WTC11 (cell line): ENCODE measurements around the gene GNPNAT1. TPM values are rescaled to one million over a fixed set of nuclear protein-coding genes. Genes with fewer than 3 reads are reported as not detected.

Experiments used
- ATAC-seq: fragments of 200-7000 bp; cut with Tn5 transposase; 2 replicates; pipeline ENCODE4 v1.10.0; 2021; ENCODE audit warnings: mild to moderate bottlenecking, moderate library complexity
- CTCF ChIA-PET: fragments of 300-600 bp; sonication (Branson Sonifier 250); formaldehyde crosslinking; loops from one replicate; lab custom pipeline; 2021; ENCODE audit warnings: antibody characterized with exemption; lab: Charles Lee
- POLR2A ChIA-PET: fragments of 350-600 bp; sonication (Branson Sonifier 250); formaldehyde crosslinking; loops from one replicate; lab custom pipeline; 2021; ENCODE audit warnings: antibody characterized with exemption; lab: Charles Lee
- DNase-seq: peaks from one replicate; pipeline ENCODE4 v3.0.0; 2021; ENCODE audit warnings: low spot score
- H3K27ac Mint-ChIP-seq: 2 replicates; pipeline ENCODE4 v1.8.0; 2021; ENCODE audit warnings: mixed read lengths
- H3K27me3 Mint-ChIP-seq: 2 replicates; pipeline ENCODE4 v1.8.0; 2021; ENCODE audit warnings: low read depth, mild to moderate bottlenecking, moderate library complexity, mixed read lengths
- H3K36me3 Mint-ChIP-seq: 2 replicates; pipeline ENCODE4 v1.8.0; 2021; ENCODE audit warnings: mixed read lengths
- H3K4me1 Mint-ChIP-seq: 2 replicates; pipeline ENCODE4 v1.8.0; 2022; ENCODE audit warnings: mixed read lengths
- H3K4me3 Mint-ChIP-seq: 2 replicates; pipeline ENCODE4 v1.8.0; 2021; ENCODE audit warnings: mild to moderate bottlenecking, moderate library complexity, mixed read lengths
- H3K9me3 Mint-ChIP-seq: 2 replicates; pipeline ENCODE4 v1.8.0; 2021; ENCODE audit warnings: mixed read lengths
- CREB1 ChIP-seq: sonication (generic); formaldehyde crosslinking; IDR thresholded peaks from 2 replicates; pipeline ENCODE4 v1.8.0; 2023; ENCODE audit warnings: mild to moderate bottlenecking, missing genetic modification reagents
- FOXJ3 ChIP-seq: sonication (generic); formaldehyde crosslinking; IDR thresholded peaks from 2 replicates; pipeline ENCODE4 v1.9.0; 2021; ENCODE audit warnings: missing genetic modification reagents, mild to moderate bottlenecking, borderline replicate concordance
- GRHL2 ChIP-seq: fragments of 250-450 bp; sonication (Bioruptor Pico); IDR thresholded peaks from 2 replicates; pipeline ENCODE4 v1.8.0; 2022; ENCODE audit warnings: mild to moderate bottlenecking, moderate library complexity; ENCODE audit not compliant: insufficient replicate concordance, severe bottlenecking
- MXD4 ChIP-seq: fragments of 250-450 bp; sonication (Bioruptor Pico); IDR thresholded peaks from 2 replicates; pipeline ENCODE4 v1.8.0; 2021; ENCODE audit warnings: mild to moderate bottlenecking, moderate library complexity, borderline replicate concordance
- NR2C2 ChIP-seq: sonication (generic); formaldehyde crosslinking; IDR thresholded peaks from 2 replicates; pipeline ENCODE4 v1.8.0; 2022; ENCODE audit warnings: mild to moderate bottlenecking, missing genetic modification reagents
- TCF7 ChIP-seq: sonication (generic); formaldehyde crosslinking; IDR thresholded peaks from 2 replicates; pipeline ENCODE4 v1.8.0; 2022; ENCODE audit warnings: mild to moderate bottlenecking, low read depth, missing genetic modification reagents, moderate library complexity
- ZNF219 ChIP-seq: sonication (generic); formaldehyde crosslinking; IDR thresholded peaks from 2 replicates; pipeline ENCODE4 v1.8.0; 2023; ENCODE audit warnings: missing genetic modification reagents, mild to moderate bottlenecking, borderline replicate concordance
- total RNA-seq: library from RNA; stranded (reverse); gene quantifications from 3 replicates; pipeline ENCODE4 v1.2.3, GENCODE V29; 2021
- TF ChIP-seq, protein P1 (sequence below): fragments of 250-450 bp; sonication (Bioruptor Pico); IDR thresholded peaks from 2 replicates; pipeline ENCODE4 v1.9.0; 2021; ENCODE audit warnings: mild to moderate bottlenecking, borderline replicate concordance
- TF ChIP-seq, protein P2 (sequence below): sonication (generic); formaldehyde crosslinking; IDR thresholded peaks from 2 replicates; pipeline ENCODE4 v1.8.0; 2022; ENCODE audit warnings: mild to moderate bottlenecking, missing genetic modification reagents
- TF ChIP-seq, protein P3 (sequence below): sonication (generic); formaldehyde crosslinking; IDR thresholded peaks from 2 replicates; pipeline ENCODE4 v1.8.0; 2022; ENCODE audit warnings: mild to moderate bottlenecking, missing genetic modification reagents
- TF ChIP-seq, protein P4 (sequence below): sonication (generic); formaldehyde crosslinking; IDR thresholded peaks from 2 replicates; pipeline ENCODE4 v1.8.0; 2023; ENCODE audit warnings: missing genetic modification reagents, mild to moderate bottlenecking, borderline replicate concordance
- TF ChIP-seq, protein P5 (sequence below): fragments of 250-450 bp; sonication (Bioruptor Pico); conservative IDR thresholded peaks from 2 replicates; pipeline ENCODE4 v1.9.0; 2021; ENCODE audit warnings: mild to moderate bottlenecking
- TF ChIP-seq, protein P6 (sequence below): sonication (generic); formaldehyde crosslinking; IDR thresholded peaks from 2 replicates; pipeline ENCODE4 v1.8.0; 2022; ENCODE audit warnings: missing genetic modification reagents
- TF ChIP-seq, protein P7 (sequence below): sonication (generic); formaldehyde crosslinking; conservative IDR thresholded peaks from 2 replicates; pipeline ENCODE4 v1.8.1; 2023; ENCODE audit warnings: mild to moderate bottlenecking, low read depth, missing genetic modification reagents, moderate library complexity

Gene GNPNAT1
- total RNA-seq, 1 experiment from 2014 or later, result 43.5 TPM

DNA sequence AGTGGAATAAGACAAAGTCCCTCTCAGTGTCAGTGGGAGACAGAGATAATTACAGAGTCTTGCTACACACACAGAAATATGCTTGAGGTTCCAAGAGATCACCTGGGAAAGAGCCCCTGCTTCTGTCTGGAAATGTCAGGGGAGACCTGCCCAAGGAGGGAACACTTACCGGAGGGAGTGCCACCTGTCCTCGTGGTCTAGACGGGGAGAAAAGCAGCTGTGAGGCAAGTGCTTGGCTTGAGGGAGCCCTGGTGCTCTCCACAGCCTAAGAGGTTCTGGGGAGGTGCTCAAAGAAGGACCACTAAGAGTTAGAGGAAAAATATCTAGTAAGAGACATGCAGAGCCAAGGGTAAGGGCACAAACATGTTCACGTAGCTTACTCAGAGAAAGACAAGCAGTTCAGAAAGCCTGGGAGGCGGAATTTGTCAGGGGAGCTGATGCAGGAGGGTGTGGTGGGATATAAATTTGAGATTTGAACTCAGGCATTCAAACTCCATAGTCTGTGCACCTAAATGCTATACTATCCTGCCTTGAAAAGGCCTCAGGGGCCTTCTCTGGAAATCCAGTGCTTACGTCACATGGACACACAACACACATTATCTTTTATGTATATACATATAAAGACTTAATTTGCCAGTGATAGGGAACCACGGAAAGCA, 38.2 kb upstream of the GNPNAT1 start (continued):
- TF ChIP-seq, protein P1, sequence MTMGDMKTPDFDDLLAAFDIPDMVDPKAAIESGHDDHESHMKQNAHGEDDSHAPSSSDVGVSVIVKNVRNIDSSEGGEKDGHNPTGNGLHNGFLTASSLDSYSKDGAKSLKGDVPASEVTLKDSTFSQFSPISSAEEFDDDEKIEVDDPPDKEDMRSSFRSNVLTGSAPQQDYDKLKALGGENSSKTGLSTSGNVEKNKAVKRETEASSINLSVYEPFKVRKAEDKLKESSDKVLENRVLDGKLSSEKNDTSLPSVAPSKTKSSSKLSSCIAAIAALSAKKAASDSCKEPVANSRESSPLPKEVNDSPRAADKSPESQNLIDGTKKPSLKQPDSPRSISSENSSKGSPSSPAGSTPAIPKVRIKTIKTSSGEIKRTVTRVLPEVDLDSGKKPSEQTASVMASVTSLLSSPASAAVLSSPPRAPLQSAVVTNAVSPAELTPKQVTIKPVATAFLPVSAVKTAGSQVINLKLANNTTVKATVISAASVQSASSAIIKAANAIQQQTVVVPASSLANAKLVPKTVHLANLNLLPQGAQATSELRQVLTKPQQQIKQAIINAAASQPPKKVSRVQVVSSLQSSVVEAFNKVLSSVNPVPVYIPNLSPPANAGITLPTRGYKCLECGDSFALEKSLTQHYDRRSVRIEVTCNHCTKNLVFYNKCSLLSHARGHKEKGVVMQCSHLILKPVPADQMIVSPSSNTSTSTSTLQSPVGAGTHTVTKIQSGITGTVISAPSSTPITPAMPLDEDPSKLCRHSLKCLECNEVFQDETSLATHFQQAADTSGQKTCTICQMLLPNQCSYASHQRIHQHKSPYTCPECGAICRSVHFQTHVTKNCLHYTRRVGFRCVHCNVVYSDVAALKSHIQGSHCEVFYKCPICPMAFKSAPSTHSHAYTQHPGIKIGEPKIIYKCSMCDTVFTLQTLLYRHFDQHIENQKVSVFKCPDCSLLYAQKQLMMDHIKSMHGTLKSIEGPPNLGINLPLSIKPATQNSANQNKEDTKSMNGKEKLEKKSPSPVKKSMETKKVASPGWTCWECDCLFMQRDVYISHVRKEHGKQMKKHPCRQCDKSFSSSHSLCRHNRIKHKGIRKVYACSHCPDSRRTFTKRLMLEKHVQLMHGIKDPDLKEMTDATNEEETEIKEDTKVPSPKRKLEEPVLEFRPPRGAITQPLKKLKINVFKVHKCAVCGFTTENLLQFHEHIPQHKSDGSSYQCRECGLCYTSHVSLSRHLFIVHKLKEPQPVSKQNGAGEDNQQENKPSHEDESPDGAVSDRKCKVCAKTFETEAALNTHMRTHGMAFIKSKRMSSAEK (CRISPR knock-in tag), result no peak
- TF ChIP-seq, protein P2, sequence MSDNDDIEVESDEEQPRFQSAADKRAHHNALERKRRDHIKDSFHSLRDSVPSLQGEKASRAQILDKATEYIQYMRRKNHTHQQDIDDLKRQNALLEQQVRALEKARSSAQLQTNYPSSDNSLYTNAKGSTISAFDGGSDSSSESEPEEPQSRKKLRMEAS (CRISPR knock-in tag), result no peak
- TF ChIP-seq TCF7 (no peak), FOXJ3 (CRISPR knock-in tag) (no peak)
- TF ChIP-seq, protein P3, sequence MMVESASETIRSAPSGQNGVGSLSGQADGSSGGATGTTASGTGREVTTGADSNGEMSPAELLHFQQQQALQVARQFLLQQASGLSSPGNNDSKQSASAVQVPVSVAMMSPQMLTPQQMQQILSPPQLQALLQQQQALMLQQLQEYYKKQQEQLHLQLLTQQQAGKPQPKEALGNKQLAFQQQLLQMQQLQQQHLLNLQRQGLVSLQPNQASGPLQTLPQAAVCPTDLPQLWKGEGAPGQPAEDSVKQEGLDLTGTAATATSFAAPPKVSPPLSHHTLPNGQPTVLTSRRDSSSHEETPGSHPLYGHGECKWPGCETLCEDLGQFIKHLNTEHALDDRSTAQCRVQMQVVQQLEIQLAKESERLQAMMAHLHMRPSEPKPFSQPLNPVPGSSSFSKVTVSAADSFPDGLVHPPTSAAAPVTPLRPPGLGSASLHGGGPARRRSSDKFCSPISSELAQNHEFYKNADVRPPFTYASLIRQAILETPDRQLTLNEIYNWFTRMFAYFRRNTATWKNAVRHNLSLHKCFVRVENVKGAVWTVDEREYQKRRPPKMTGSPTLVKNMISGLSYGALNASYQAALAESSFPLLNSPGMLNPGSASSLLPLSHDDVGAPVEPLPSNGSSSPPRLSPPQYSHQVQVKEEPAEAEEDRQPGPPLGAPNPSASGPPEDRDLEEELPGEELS (CRISPR knock-in tag), result no peak
- TF ChIP-seq, protein P4, sequence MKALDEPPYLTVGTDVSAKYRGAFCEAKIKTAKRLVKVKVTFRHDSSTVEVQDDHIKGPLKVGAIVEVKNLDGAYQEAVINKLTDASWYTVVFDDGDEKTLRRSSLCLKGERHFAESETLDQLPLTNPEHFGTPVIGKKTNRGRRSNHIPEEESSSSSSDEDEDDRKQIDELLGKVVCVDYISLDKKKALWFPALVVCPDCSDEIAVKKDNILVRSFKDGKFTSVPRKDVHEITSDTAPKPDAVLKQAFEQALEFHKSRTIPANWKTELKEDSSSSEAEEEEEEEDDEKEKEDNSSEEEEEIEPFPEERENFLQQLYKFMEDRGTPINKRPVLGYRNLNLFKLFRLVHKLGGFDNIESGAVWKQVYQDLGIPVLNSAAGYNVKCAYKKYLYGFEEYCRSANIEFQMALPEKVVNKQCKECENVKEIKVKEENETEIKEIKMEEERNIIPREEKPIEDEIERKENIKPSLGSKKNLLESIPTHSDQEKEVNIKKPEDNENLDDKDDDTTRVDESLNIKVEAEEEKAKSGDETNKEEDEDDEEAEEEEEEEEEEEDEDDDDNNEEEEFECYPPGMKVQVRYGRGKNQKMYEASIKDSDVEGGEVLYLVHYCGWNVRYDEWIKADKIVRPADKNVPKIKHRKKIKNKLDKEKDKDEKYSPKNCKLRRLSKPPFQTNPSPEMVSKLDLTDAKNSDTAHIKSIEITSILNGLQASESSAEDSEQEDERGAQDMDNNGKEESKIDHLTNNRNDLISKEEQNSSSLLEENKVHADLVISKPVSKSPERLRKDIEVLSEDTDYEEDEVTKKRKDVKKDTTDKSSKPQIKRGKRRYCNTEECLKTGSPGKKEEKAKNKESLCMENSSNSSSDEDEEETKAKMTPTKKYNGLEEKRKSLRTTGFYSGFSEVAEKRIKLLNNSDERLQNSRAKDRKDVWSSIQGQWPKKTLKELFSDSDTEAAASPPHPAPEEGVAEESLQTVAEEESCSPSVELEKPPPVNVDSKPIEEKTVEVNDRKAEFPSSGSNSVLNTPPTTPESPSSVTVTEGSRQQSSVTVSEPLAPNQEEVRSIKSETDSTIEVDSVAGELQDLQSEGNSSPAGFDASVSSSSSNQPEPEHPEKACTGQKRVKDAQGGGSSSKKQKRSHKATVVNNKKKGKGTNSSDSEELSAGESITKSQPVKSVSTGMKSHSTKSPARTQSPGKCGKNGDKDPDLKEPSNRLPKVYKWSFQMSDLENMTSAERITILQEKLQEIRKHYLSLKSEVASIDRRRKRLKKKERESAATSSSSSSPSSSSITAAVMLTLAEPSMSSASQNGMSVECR (CRISPR knock-in tag), result no peak

DNA sequence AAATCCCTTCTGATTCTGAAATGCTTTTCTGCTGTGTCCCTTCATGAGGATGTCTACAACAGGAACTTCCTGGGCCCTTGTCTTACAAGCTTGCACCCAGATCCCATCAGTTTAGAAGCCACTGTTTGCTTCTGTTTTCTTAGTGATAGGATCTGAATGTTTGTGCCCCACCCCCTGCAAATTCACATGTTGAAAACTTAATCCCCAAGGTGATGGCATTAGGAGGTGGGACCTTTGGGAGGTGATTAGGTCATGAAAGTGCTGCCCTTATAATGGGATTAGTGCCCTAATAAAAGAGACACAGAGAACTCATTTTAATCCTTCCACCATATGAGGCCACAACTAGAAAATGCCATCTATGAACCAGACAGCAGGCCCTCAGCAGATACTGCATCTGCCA, 36.0 kb upstream of the GNPNAT1 start:
- ATAC-seq, result no peak
- DNase-seq, result no peak
- no peak overlapping the region for H3K27ac Mint-ChIP-seq
- H3K4me3 Mint-ChIP-seq, result no peak overlapping the region
- H3K27me3 Mint-ChIP-seq, result no peaks in the 10 kb centered on the region
- no peaks in the 10 kb centered on the region for H3K9me3 Mint-ChIP-seq
- ChIA-PET POLR2A (interaction anchor here (0.6 kb wide), 1 partner anchor 37 kb away, joined by 3 read pairs; no protein-coding TSS in a partner anchor), CTCF (no interaction called here)
- H3K4me1 Mint-ChIP-seq, result peaks cover 33% of the 10 kb centered on the region
- no peaks in the 10 kb centered on the region for H3K36me3 Mint-ChIP-seq
- TF ChIP-seq CREB1 (CRISPR knock-in tag) (no peak), GRHL2 (no peak), TCF7 (no peak), ZNF219 (CRISPR knock-in tag) (no peak), NR2C2 (CRISPR knock-in tag) (no peak), MXD4 (CRISPR knock-in tag) (no peak)
- TF ChIP-seq, protein P5, sequence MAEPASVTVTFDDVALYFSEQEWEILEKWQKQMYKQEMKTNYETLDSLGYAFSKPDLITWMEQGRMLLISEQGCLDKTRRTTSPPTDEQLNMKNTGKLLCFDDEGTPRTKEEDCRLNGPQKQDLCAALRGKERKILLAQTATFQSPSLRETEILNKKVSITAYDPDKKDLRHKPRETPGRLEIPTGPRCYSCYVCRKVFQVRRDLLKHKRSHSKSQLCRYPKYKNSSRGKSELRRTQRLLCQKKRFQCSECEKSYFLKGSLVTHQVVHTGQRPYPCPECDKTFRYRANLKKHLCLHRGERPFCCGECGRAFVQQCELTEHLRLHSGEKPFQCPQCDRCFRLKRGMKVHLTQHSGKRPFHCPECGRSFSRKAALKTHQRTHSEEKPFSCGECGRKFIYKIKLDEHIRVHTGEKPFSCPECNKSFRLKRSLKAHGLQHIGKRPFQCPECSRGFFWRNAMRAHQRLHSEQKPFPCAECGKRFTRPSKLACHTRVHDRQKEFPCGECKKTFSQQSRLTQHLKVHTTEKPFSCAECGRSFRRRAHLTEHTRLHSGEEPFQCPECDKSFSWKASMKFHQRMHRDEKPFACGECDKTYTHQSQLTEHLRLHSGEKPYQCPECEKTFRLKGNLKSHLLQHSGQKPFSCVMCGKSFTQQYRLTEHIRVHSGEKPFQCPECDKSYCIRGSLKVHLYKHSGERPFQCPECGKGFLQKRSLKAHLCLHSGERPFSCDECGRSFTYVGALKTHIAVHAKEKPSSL (CRISPR knock-in tag), result no peak
- TF ChIP-seq, protein P6, sequence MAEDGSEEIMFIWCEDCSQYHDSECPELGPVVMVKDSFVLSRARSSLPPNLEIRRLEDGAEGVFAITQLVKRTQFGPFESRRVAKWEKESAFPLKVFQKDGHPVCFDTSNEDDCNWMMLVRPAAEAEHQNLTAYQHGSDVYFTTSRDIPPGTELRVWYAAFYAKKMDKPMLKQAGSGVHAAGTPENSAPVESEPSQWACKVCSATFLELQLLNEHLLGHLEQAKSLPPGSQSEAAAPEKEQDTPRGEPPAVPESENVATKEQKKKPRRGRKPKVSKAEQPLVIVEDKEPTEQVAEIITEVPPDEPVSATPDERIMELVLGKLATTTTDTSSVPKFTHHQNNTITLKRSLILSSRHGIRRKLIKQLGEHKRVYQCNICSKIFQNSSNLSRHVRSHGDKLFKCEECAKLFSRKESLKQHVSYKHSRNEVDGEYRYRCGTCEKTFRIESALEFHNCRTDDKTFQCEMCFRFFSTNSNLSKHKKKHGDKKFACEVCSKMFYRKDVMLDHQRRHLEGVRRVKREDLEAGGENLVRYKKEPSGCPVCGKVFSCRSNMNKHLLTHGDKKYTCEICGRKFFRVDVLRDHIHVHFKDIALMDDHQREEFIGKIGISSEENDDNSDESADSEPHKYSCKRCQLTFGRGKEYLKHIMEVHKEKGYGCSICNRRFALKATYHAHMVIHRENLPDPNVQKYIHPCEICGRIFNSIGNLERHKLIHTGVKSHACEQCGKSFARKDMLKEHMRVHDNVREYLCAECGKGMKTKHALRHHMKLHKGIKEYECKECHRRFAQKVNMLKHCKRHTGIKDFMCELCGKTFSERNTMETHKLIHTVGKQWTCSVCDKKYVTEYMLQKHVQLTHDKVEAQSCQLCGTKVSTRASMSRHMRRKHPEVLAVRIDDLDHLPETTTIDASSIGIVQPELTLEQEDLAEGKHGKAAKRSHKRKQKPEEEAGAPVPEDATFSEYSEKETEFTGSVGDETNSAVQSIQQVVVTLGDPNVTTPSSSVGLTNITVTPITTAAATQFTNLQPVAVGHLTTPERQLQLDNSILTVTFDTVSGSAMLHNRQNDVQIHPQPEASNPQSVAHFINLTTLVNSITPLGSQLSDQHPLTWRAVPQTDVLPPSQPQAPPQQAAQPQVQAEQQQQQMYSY (CRISPR knock-in tag), result no peak
- TF ChIP-seq, protein P7, sequence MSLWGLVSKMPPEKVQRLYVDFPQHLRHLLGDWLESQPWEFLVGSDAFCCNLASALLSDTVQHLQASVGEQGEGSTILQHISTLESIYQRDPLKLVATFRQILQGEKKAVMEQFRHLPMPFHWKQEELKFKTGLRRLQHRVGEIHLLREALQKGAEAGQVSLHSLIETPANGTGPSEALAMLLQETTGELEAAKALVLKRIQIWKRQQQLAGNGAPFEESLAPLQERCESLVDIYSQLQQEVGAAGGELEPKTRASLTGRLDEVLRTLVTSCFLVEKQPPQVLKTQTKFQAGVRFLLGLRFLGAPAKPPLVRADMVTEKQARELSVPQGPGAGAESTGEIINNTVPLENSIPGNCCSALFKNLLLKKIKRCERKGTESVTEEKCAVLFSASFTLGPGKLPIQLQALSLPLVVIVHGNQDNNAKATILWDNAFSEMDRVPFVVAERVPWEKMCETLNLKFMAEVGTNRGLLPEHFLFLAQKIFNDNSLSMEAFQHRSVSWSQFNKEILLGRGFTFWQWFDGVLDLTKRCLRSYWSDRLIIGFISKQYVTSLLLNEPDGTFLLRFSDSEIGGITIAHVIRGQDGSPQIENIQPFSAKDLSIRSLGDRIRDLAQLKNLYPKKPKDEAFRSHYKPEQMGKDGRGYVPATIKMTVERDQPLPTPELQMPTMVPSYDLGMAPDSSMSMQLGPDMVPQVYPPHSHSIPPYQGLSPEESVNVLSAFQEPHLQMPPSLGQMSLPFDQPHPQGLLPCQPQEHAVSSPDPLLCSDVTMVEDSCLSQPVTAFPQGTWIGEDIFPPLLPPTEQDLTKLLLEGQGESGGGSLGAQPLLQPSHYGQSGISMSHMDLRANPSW (CRISPR knock-in tag), result no peak
